ENCODE data around the gene PTPRB.

GRCh38 chr12:70670948-70671347 lies 33.7 kb upstream of the PTPRB start:
- TF ChIP-seq EP300 (IDR thresholded peaks at IDR 0.05) (no peak), POLR2A (IDR thresholded peaks at IDR 0.05) (no peak)

Data from stomach (tissue), 4 donors.